Stimulated activated naive CD4-positive, alpha-beta T cell (primary cell): ENCODE results near the gene PCDH10.
"Not testable (repeated sequence)": the region's sequence is repeated elsewhere in the genome, so short reads cannot be mapped to it uniquely, and the experiment has no call there.

Source experiments
- DNase-seq, 6 experiments: peaks; one replicate each; lab custom pipeline; 2025; lab: John Stamatoyannopoulos, UW

PCDH10 gene

GRCh38 chr4:133233922-133234321, 84.8 kb downstream of the PCDH10 start:
- no peak for DNase-seq

- not testable (repeated sequence) for DNase-seq
Observed at GRCh38 chr4:133240451-133240850, 91.4 kb downstream of the PCDH10 start.
